Progenitor cell of endocrine pancreas (in vitro differentiated cells): ENCODE measurements around the gene BATF. TPM values are rescaled to one million over a fixed set of nuclear protein-coding genes. Genes with fewer than 3 reads are reported as not detected.

Experiments
- DNase-seq: peaks from one replicate; pipeline ENCODE4 v3.0.0; 2021; ENCODE audit warnings: low spot score; ENCODE audit not compliant: unreplicated experiment
- H3K27ac Mint-ChIP-seq: 2 replicates; pipeline ENCODE4 v1.8.0; 2021; ENCODE audit warnings: mild to moderate bottlenecking, moderate library complexity, mixed read lengths
- H3K27me3 Mint-ChIP-seq: 2 replicates; pipeline ENCODE4 v1.8.0; 2021; ENCODE audit warnings: mixed read lengths
- H3K36me3 Mint-ChIP-seq: 2 replicates; pipeline ENCODE4 v1.8.0; 2022; ENCODE audit warnings: mixed read lengths; ENCODE audit not compliant: insufficient read depth
- H3K4me1 Mint-ChIP-seq: 2 replicates; pipeline ENCODE4 v1.8.0; 2021; ENCODE audit warnings: low read depth, mixed read lengths
- H3K4me3 Mint-ChIP-seq: 2 replicates; pipeline ENCODE4 v1.8.0; 2021; ENCODE audit warnings: low read depth, mild to moderate bottlenecking, moderate library complexity, mixed read lengths
- H3K9me3 Mint-ChIP-seq: 2 replicates; pipeline ENCODE4 v1.8.0; 2021; ENCODE audit warnings: low read depth, mixed read lengths
- total RNA-seq: library from RNA; stranded (reverse); gene quantifications from 2 replicates; pipeline ENCODE4 v1.2.1, GENCODE V29; 2021
- TF ChIP-seq, protein P1 (sequence below): fragments of 200-600 bp; sonication (generic); IDR thresholded peaks from one replicate; pipeline ENCODE4 v1.5.0; 2021; ENCODE audit warnings: antibody characterized with exemption, mild to moderate bottlenecking; ENCODE audit not compliant: unreplicated experiment

The BATF gene
- total RNA-seq, 1 donor from 2014 or later: not detected

DNA sequence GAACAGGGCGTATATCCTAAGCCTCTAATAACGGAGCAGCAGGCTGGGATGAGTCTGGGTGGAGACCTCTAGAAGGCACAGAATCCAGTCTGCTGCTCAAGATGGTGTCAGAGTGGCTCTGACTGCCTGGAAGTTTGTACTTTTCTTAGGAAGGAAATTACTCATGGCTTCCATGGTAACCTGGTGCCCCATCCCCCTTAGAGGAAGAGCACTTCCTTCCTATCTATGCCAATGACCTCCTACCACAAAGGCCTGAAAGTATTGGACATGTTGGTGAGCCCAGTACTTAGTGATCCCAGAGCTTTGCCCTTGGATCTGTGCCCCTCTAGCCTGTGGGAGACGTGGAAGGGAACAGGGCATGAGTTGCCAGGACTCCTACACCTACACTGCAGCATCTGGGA is 1.5 kb downstream of the BATF start:
- H3K27ac Mint-ChIP-seq: no peak overlapping the region
- H3K27me3 Mint-ChIP-seq: peaks cover 13% of the 10 kb centered on the region
- no peaks in the 10 kb centered on the region for H3K9me3 Mint-ChIP-seq
- no peak overlapping the region for H3K4me3 Mint-ChIP-seq
- TF ChIP-seq, protein P1, sequence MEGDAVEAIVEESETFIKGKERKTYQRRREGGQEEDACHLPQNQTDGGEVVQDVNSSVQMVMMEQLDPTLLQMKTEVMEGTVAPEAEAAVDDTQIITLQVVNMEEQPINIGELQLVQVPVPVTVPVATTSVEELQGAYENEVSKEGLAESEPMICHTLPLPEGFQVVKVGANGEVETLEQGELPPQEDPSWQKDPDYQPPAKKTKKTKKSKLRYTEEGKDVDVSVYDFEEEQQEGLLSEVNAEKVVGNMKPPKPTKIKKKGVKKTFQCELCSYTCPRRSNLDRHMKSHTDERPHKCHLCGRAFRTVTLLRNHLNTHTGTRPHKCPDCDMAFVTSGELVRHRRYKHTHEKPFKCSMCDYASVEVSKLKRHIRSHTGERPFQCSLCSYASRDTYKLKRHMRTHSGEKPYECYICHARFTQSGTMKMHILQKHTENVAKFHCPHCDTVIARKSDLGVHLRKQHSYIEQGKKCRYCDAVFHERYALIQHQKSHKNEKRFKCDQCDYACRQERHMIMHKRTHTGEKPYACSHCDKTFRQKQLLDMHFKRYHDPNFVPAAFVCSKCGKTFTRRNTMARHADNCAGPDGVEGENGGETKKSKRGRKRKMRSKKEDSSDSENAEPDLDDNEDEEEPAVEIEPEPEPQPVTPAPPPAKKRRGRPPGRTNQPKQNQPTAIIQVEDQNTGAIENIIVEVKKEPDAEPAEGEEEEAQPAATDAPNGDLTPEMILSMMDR: no peak
- no peaks in the 10 kb centered on the region for H3K36me3 Mint-ChIP-seq
- H3K4me1 Mint-ChIP-seq: peaks cover 28% of the 10 kb centered on the region
- DNase-seq: no peak

DNA sequence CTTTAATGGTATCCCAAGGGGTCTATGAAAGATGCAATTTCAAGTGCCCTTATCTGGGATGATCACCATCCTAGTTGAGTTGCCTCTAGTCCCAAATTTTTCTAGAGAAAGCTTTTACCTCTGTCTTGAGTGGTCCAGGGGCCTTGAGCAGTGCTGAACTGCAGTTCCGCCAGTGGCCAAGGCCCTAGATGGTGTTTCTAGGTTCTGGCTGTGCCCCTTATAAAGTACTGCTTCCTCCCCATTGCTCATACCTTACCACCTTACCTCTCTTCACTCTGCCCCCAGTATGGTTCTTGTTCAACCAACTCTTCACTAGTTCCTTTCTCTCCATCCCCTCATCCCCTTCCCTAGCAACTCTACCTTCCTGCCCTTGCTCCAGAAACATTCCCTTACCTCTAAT is 3.7 kb downstream of the BATF start:
- TF ChIP-seq, protein P1: no peak
- Mint-ChIP-seq H3K36me3 (no peaks in the 10 kb centered on the region), H3K4me1 (peaks cover 24% of the 10 kb centered on the region), H3K27ac (no peak overlapping the region), H3K9me3 (no peaks in the 10 kb centered on the region), H3K27me3 (peaks cover 13% of the 10 kb centered on the region), H3K4me3 (no peak overlapping the region)
- no peak for DNase-seq

DNA sequence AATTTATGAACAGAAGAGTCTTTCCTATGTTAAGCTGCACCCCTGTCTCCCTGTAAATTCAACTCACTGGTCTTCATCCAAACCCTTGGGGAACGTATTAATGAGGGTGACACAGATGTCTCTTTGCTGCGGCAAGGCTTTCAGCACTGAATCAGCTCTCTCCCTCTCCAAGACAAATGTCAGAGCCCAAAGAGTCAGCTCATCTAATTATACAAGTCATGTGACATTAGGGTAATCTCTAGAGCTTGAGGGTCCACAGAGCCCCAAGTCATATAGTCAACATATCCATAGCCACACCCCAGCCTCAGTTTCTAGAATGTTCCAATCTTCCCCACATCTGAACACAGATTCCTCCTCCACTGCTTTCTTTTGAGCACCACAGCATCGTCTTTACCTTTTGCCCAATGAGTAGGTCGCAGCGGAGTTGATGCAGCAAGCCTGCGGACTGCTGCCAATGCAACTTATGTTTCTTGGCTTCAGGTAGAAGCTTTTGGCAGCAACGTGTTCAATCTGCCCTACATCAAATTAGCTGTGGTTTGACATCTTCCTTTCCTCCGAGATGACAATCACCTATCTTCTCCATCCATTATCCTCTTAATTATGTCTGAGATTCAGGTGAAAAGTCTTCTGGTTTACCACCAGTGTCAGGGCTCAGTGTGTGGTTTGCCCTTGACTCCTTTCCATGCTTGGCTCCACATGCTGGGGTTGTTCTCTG is 5.3 kb downstream of the BATF start:
- Mint-ChIP-seq H3K27ac (no peak overlapping the region), H3K9me3 (no peaks in the 10 kb centered on the region), H3K27me3 (peaks cover 8% of the 10 kb centered on the region), H3K4me1 (peaks cover 11% of the 10 kb centered on the region), H3K36me3 (no peaks in the 10 kb centered on the region), H3K4me3 (no peak overlapping the region)
- TF ChIP-seq, protein P1: no peak
- no peak for DNase-seq

DNA sequence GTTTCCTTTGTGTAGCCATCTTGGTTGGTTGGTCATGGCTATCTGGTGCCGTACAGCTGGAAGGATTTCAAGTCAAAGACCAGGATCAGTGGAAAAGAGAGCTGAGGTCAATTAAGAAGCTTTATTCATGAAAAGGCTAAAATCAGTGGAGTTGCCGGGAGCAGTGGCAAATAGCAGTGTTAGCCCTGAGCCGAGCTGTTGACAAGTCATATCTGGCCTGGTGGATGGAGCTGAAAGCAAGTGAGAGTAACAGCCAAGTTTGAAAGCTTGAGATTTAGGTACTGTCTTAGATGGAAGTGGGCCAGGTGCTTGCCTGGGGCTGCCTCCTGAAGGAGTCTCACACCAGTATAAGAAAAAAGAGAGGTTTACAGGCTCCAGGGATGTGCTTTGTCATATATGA is 9.0 kb downstream of the BATF start:
- no peak overlapping the region for H3K4me3 Mint-ChIP-seq
- H3K9me3 Mint-ChIP-seq: no peaks in the 10 kb centered on the region
- DNase-seq: no peak
- H3K36me3 Mint-ChIP-seq: no peaks in the 10 kb centered on the region
- no peaks in the 10 kb centered on the region for H3K27me3 Mint-ChIP-seq
- no peak overlapping the region for H3K27ac Mint-ChIP-seq
- H3K4me1 Mint-ChIP-seq: peaks cover under 1% of the 10 kb centered on the region
- TF ChIP-seq, protein P1: no peak

DNA sequence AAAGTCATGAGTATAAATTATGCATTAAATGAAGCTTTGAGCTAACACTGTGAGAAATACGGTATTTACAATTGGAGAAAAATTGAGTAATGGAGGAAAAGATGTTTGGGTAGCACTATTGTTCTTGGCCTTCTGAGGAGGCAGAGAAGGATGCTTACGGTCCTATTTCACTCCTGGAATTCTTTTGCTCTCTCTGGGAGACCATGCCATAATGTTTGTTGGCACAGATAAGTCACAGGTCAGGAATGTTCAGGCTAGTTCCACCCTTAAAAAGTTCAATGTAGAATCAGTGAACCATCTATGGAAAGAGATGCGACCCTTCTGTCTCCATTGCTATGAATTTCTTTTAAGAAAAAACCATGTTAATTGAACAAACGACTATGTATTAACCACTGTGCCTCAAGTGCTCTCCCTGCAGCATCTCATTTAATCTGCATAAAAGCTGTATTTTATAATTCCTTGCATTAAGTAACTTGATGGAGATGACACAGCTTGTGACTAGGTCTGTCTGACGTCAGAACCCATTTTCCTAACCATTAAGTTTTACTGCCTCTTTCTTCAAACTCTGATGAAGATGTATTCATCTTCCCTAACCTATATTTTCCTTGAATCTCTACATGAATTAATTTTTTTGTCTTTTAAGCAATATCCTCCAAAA is 9.5 kb downstream of the BATF start:
- Mint-ChIP-seq H3K4me3 (no peak overlapping the region), H3K27me3 (no peaks in the 10 kb centered on the region), H3K9me3 (no peaks in the 10 kb centered on the region), H3K36me3 (no peaks in the 10 kb centered on the region), H3K4me1 (no peaks in the 10 kb centered on the region), H3K27ac (no peak overlapping the region)
- TF ChIP-seq, protein P1: no peak
- DNase-seq: no peak
